Erythroblast (primary cell): ENCODE results near the gene CMSS1.
A peak's percentile ranks its signal among the peaks of the same experiment; 100 is the strongest.

ENCODE experiments used
- DNase-seq, 2 experiments: peaks; one replicate each; lab custom pipeline; 2025; lab: John Stamatoyannopoulos, UW
- GATA1 ChIP-seq: IDR thresholded peaks from 2 replicates; pipeline ENCODE4 v1.6.1; 2011; ENCODE audit warnings: low read depth, mild to moderate bottlenecking, control low read depth, low read length, moderate library complexity
- POLR2A ChIP-seq: IDR thresholded peaks from 2 replicates; pipeline ENCODE4 v1.6.1; 2011; ENCODE audit warnings: mild to moderate bottlenecking, low read length

Gene CMSS1

DNA sequence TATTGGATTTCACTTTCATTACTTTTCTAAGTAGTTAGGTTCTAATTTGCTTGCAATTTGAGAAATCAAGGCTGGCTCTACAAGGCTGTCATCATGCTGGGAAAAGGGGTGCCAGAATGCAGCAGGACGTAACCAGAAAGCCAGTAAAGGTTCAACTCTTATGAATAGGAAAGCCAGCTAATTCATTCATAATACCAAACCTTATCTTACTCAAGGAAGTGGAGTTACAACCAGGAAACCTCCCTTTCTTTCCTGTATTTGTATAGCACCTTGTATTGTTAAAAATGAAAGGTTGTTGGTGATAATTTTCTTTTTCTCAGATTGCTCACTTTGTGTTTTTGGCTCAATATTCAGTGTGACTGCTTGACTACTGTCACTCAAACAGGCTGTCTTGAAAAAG lies 187.3 kb downstream of the CMSS1 start:
- DNase-seq = no peak
- no peak for TF ChIP-seq POLR2A
- TF ChIP-seq GATA1 = no peak

DNA sequence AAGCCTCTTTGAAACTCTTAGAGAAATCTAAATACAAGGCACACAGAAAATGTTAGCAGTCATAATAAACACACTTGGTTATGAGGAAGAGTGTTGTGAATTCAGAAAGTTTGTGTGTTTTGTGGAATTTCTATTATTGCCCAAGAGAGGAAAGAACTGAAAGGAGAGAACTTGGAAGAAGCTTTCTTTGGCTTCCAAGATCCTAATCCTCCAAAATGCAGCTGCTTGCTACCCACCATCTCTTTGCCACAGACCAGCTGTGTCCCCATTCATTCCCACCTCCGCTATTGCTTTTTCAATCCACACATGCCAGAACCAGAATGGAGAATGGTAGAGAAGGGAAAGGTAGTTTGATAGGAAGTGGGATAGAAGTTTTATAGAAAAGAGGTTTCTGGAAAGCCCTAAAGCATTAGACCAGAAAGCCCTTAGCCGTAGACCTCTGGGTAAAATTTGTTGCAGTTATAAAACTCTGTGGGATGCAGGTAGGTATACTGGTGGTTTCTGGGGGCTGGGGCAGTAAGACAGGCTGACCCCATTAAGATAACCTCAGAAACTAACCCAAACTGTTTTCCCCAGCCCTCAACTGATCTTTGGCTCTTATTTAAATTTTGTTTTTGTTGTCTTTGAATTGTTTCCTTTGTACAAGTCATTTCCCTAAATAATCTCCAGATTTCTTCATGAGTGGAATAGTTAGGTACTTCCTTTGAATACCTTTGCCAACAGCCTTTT lies 188.2 kb downstream of the CMSS1 start:
- no peak for DNase-seq
- TF ChIP-seq POLR2A (no peak), GATA1 (no peak)

DNA sequence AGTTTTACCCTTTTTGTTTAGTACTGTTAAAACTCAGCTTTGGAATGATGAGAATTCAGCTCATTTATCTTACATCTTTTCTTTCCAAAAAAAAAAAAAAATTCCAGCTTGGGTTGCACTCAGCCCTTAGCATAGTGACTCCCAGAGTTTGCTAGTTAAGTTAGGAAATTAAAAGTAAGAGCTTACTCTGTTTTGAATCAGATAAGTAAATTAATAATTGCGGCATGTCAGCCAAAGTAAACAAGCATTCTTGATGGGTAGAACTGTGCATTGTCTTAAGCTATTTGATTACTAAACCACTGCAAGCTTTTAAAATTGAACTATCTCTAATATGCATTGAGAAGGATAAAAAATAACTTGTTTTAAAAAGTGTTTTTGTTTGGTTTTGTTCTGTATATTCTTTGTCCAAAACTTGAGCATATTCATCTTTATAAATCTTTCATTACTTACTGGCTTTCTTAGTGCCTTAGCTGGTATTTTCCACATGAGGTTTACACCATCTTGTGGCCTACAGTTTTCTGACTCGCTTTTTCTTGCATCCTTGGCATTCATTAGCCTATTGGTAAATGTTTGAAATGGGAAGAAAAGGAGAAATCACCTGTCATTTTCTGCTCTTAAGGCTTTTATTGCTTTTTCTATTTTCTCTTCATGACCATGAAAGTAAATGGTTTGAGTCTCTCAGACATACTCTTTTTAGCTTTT lies 189.1 kb downstream of the CMSS1 start:
- DNase-seq = no peak
- TF ChIP-seq POLR2A (no peak), GATA1 (no peak)

DNA sequence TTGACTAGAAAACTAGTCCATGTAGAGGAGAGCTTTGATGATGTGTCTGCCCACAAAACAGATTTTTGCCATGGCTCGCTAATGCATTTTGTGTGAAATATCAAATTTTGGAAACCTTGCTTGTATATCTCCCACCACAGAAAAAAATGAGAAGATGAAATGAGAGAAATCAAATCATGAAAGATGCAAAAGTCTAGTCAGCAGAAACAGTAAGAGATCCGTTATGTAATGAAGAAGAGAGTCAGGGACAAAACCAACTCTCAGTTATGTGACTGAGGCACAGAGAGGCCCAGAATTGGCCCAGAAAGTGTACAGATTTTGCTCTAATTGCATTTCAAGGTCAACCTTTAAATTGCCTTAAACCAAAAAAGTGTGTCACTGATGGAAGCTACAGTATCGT lies 189.7 kb downstream of the CMSS1 start:
- TF ChIP-seq GATA1 = no peak
- TF ChIP-seq POLR2A = no peak
- no peak for DNase-seq

DNA sequence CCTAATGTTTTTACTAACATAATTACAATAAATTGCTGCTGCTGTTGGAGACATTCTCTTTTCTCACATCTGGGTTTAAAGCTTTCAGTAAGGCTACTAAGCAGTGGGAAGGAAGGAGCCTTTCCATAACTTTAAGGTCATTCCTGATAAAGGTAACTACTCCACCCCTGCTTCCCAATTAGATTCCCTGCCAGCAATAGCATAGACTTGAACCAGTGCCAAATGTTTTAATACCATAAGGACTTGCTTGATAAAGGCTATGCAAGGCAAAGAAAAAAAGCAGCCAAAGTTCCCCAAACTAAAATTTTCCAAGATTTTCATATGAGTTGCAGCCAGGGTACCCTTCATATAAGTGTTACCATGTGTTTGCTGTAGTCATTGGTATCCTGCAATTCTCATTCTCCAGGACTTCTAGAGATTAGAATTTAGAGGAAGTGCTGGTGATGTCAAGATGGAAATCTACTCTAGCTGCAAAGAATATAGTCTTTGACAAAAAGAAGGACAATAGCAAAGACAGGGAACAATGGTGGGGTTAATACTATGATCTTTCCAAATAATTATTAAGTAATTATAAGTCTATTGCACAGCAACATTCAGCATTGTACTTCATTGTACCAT lies 190.5 kb downstream of the CMSS1 start:
- DNase-seq = peak; percentile 12 to 15
- TF ChIP-seq POLR2A = no peak
- no peak for TF ChIP-seq GATA1

DNA sequence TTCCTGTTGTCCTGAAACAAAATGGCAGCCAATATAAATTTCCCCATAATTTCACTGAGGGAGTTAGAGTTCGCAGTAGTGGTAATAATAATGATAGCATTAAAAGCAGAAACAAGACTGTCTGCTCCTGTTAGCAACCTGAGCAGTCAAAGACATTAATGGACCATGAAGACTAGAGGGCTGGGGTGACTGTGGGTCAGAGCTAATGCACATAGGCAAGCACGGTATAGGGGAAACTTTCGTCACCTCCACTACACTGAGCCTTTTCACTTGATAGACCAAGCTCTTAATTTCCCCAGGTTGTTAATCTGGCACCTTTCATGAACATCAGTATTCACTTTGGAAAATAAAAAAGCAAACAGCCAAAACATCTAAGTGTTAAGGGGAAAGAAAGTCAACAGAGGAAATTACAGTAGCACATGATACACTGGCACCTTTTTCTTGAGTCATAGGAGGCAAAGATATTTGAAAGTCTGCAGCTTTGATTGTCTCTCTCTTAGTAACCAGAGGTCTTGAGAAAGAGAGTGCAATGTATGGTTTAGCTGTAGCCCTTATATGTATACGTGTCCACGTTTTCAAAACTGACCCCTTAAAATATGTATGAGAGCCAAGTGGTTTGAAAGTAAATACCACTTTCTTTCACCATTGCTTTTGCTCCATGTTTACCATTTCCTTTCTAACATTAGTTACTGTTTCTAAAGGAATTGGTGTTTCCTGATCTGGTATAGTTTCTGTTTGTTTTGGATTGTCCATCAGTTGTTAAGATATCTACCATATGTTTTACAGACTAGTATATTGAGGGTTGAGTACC lies 191.8 kb downstream of the CMSS1 start:
- TF ChIP-seq POLR2A = no peak
- no peak for TF ChIP-seq GATA1

DNA sequence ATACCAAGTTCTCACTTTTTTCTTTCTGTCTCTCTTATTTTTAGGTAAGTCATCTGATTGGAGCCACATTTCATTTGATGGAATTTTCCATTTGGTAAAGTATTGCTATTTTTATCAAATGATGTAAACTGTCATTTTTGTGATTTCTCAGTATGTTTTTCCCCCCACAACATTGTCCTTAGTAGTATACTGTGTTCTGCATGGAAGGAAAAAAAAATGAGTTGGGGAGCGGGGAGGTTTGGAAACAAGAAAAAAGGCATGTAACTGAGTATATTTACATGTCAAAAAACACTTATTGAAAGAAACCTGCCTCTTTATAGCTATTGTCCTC lies 192.4 kb downstream of the CMSS1 start:
- no peak for DNase-seq
- no peak for TF ChIP-seq POLR2A
- no peak for TF ChIP-seq GATA1

More for the DNA sequence above, 191.8 kb downstream of the CMSS1 start:
- DNase-seq = no peak

DNA sequence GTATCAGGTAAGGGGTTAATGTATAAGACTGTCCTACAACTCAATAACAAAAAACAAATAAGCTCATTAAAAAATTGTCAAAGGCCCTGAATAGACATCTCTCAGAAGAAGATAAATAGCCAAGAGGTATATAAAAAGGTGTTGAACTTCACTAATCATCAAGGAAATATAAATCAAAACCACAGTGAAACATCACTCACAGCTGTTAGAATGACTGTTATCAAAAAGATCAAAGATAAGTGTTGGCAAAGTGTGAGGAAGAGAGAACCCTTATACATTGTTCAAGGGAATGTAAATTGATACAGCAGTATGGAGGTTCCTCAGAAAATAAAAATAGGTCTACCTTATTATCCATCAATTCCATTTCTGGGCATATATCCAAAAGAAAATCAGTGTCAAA lies 201.1 kb downstream of the CMSS1 start:
- no peak for DNase-seq
- TF ChIP-seq POLR2A (no peak), GATA1 (no peak)

DNA sequence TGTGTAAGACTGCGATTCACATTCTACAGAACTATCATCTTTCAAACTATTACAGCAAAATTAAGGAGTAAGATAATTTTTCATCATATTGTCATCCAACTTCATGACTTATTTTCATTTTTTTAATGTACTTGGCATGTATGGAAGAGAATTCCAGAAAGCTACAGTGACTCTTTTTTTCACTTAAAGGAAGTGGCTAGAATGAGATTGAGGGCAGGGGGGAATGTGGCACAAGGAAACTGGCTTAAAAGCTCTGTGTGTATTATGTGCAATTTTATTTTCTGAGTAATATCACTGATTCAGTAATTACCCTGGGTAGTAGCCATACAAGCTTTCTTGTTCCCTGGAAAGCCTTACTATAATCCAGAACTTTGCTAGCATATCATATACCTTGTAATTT lies 202.1 kb downstream of the CMSS1 start:
- no peak for TF ChIP-seq GATA1
- no peak for TF ChIP-seq POLR2A
- no peak for DNase-seq

DNA sequence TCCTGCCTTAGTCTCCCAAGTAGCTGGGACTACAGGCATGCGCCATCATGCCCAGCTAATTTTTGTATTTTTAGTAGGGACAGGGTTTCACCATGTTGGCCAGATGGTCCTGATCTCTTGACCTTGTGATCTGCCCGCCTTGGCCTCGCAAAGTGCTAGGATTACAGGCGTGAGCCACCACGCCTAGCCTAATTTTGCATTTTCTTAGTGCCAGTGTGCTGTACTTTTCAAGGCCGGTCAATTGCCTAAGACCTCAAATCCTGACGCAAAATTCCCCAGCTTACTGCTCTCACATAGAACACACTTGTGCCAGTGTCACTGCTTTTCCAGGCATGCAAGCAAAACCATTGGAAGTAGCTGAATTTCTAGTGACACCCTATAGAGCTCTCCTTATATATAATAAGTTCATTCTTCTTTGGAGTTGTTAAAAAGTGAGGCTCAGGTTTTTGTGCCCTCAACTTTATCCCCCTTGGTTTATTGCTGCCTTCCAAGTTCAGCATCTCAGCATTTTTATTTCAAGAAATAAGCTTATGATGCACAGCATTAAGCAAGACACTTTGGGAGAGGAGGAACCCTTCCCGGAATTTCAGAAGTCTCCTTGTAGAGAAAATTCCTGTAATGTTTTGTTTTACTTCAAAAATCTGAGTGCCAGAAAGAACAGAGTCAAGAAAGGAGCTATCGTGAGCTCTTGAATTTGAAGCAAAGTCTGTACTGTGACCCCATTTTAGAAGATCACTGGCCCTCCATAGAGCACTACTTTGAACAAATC lies 203.4 kb downstream of the CMSS1 start:
- TF ChIP-seq GATA1 (no peak), POLR2A (no peak)
- no peak for DNase-seq

DNA sequence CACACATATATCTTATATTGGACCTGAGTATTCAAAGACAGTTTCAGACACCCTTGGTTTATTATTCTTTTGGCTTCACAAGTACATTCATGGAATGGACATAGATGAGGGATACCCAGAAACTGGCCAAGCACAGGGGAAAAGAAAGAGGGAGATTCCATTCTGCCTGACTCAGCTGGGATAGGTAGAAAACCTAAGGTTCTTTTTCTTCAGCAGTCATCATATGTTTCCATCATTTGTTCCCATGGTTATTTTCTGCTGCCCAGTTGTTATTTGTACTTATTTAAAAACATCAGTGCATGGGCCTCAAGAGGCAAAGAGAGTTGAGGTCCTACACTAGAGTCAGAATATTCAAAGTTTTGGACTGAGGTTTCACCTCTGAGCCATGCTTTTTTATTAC lies 204.8 kb downstream of the CMSS1 start:
- TF ChIP-seq POLR2A = no peak
- no peak for TF ChIP-seq GATA1
- no peak for DNase-seq

DNA sequence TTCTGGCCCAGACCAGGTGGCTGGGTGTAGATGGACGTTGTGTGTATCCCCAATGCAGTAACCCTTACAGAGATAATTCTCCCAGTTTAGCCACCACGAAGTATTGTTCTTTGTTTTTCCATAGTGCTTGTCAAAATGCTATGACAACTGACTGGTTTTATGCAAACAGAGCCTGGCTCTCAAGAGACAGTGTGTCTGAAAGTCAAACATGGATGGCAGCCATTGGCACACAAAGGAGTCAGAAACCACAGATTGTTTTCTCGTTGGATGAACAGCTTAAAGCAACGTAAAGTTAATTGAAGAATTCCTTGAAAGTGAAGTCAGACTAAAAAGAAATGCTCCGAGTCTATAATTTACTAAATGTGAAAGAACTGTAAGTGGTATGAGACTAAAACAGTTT lies 205.5 kb downstream of the CMSS1 start:
- no peak for DNase-seq
- TF ChIP-seq GATA1 (no peak), POLR2A (no peak)

DNA sequence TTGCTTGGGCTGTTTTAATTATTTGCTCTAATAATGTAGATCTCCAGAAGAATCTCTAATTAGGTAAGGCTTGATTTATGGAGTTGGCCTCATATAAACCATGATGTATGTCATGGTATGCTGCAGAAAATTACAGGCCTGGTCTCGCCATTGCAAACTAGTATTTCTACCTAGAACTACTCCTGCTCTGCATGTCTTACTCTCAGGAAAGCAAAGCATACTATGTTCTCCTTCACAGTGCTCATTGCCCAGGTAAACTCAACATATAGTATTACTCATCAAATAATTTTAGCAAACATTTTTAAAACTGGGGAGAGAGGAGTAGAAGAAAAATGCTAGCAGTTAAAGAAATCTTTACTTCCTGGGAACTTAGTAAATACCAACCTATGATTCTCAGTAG lies 205.9 kb downstream of the CMSS1 start:
- no peak for DNase-seq
- no peak for TF ChIP-seq POLR2A
- no peak for TF ChIP-seq GATA1
